HG03097 (cell line): ENCODE measurements around the gene CEBPA.

ENCODE experiments used
- ATAC-seq: cut with Tn5 transposase; IDR thresholded peaks from one replicate; pipeline ENCODE4 v1.9.1; 2021; ENCODE audit not compliant: unreplicated experiment, low FRiP score

Gene CEBPA

GRCh38 chr19:33254245-33254824, 48.0 kb downstream of the CEBPA start:
- ATAC-seq: no peak

GRCh38 chr19:33252971-33253370, 49.4 kb downstream of the CEBPA start:
- ATAC-seq: no peak

GRCh38 chr19:33252418-33252962, 49.8 kb downstream of the CEBPA start:
- ATAC-seq: no peak

- no peak for ATAC-seq
Observed at GRCh38 chr19:33251526-33252090, 50.7 kb downstream of the CEBPA start.

- ATAC-seq: no peak
Observed at GRCh38 chr19:33251076-33251475, 51.3 kb downstream of the CEBPA start.

- ATAC-seq: no peak
Observed at GRCh38 chr19:33250500-33250899, 51.8 kb downstream of the CEBPA start.
